ENCODE measurements around the gene MAMLD1.

- TF ChIP-seq POLR2AphosphoS5 (IDR thresholded peaks at IDR 0.05; ENCODE audit: low read depth, low read length) (no peak), CTCF (IDR thresholded peaks at IDR 0.05; ENCODE audit: control extremely low read depth in 1 of 3, insufficient read depth in 1 of 3, low read depth in 1 of 3, low read length in 3 of 3) (no peak), SUZ12 (IDR thresholded peaks at IDR 0.05; ENCODE audit: low read length) (no peak), EGR1 (IDR thresholded peaks at IDR 0.05; ENCODE audit: borderline replicate concordance, low read depth, low read length) (no peak), CHD1 (IDR thresholded peaks at IDR 0.05; ENCODE audit: low read depth, low read length) (no peak)
Measured at GRCh38 chrX:150548684-150549083, 185.6 kb downstream of the MAMLD1 start.
